OCI-LY3 (cell line): ENCODE results near the gene VWA3A.
A peak's percentile ranks its signal among the peaks of the same experiment; 100 is the strongest.

Experiments used
- H2AFZ ChIP-seq: fragments of 200-600, 300-600 bp; shearing (Covaris generic); 2 replicates; pipeline ENCODE4 v1.6.0; 2014; ENCODE audit warnings: antibody characterized with exemption, low read depth, low read length
- H3K27ac ChIP-seq: fragments of 200-600, 300-600 bp; sonication (generic); 2 replicates; pipeline ENCODE4 v1.5.1; 2014; ENCODE audit warnings: mild to moderate bottlenecking, low read length, moderate library complexity, mixed read lengths
- H3K27me3 ChIP-seq: fragments of 200-600, 300-600 bp; sonication (generic); 2 replicates; pipeline ENCODE4 v1.6.1; 2014; ENCODE audit warnings: low read depth, low read length, mixed read lengths
- H3K36me3 ChIP-seq: fragments of 200-600, 300-600 bp; sonication (generic); replicated peaks from 2 replicates; pipeline ENCODE3; 2014; ENCODE audit warnings: low read depth, low read length, mixed read lengths
- H3K4me1 ChIP-seq: fragments of 300-600, 200-600 bp; sonication (generic); 2 replicates; pipeline ENCODE4 v1.6.1; 2014; ENCODE audit warnings: low read length, mixed read lengths
- H3K4me2 ChIP-seq: fragments of 200-600, 300-600 bp; sonication (generic); 2 replicates; pipeline ENCODE4 v1.6.1; 2014; ENCODE audit warnings: low read length, mixed read lengths
- H3K4me3 ChIP-seq: fragments of 300-600, 200-600 bp; sonication (generic); 2 replicates; pipeline ENCODE4 v1.5.1; 2014; ENCODE audit warnings: antibody characterized with exemption, mild to moderate bottlenecking, low read length, moderate library complexity
- H3K79me2 ChIP-seq: fragments of 300-600, 200-600 bp; shearing (Covaris generic); 2 replicates; pipeline ENCODE4 v1.6.1; 2014; ENCODE audit warnings: mild to moderate bottlenecking, low read length, mixed read lengths
- H3K9ac ChIP-seq: fragments of 300-600, 200-600 bp; shearing (Covaris generic); 2 replicates; pipeline ENCODE4 v1.6.0; 2014; ENCODE audit warnings: mild to moderate bottlenecking, low read length, moderate library complexity
- H3K9me3 ChIP-seq: fragments of 200-600, 300-600 bp; shearing (Covaris generic); 2 replicates; pipeline ENCODE4 v1.6.1; 2014; ENCODE audit warnings: low read length, mixed read lengths; ENCODE audit not compliant: insufficient read depth
- H4K20me1 ChIP-seq: fragments of 200-600, 300-600 bp; sonication (generic); 2 replicates; pipeline ENCODE4 v1.6.1; 2016; ENCODE audit warnings: low read length, mixed read lengths; ENCODE audit not compliant: insufficient read depth
- CTCF ChIP-seq: fragments of 200-600, 300-600 bp; sonication (generic); IDR thresholded peaks from 2 replicates; pipeline ENCODE4 v1.5.1; 2014; ENCODE audit warnings: antibody characterized with exemption, low read length, low read depth
- EZH2phosphoT487 ChIP-seq: fragments of 200-600 bp; shearing (Covaris generic); IDR thresholded peaks from 2 replicates; pipeline ENCODE4 v1.6.1; 2018; ENCODE audit warnings: antibody characterized with exemption, mixed run types, low read depth

The VWA3A gene

GRCh38 chr16:22183901-22184614, 91.7 kb downstream of the VWA3A start:
- TF ChIP-seq CTCF (peak; percentile 66), EZH2phosphoT487 (no peak)
- no peaks in the 10 kb centered on the region for H3K79me2 ChIP-seq
- peaks cover 39% of the 10 kb centered on the region for H3K4me1 ChIP-seq
- H4K20me1 ChIP-seq = no peaks in the 10 kb centered on the region
- no peaks in the 10 kb centered on the region for H3K9me3 ChIP-seq
- peak overlapping the region; percentile 60; the same call in 1 of the 2 replicates for H3K9ac ChIP-seq
- peak overlapping the region; percentile 55 for H3K27ac ChIP-seq
- no peaks in the 10 kb centered on the region for H3K36me3 ChIP-seq
- H3K4me3 ChIP-seq = peak overlapping the region; percentile 82
- H3K27me3 ChIP-seq = no peaks in the 10 kb centered on the region
- H2AFZ ChIP-seq = no peak overlapping the region; the same call in 1 of the 2 replicates
- H3K4me2 ChIP-seq = peak overlapping the region; percentile 75

GRCh38 chr16:22184615-22184968, 92.3 kb downstream of the VWA3A start:
- Histone ChIP-seq H3K4me2 (peak overlapping the region; percentile 75), H3K36me3 (no peaks in the 10 kb centered on the region), H2AFZ (no peak overlapping the region)

GRCh38 chr16:22186517-22186916, 94.2 kb downstream of the VWA3A start:
- Histone ChIP-seq H3K4me2 (no peak overlapping the region), H3K27ac (no peak overlapping the region), H3K36me3 (no peaks in the 10 kb centered on the region), H2AFZ (no peak overlapping the region), H3K79me2 (no peaks in the 10 kb centered on the region), H4K20me1 (no peaks in the 10 kb centered on the region), H3K27me3 (no peaks in the 10 kb centered on the region), H3K4me3 (no peak overlapping the region), H3K9me3 (no peaks in the 10 kb centered on the region), H3K9ac (no peak overlapping the region), H3K4me1 (peaks cover 46% of the 10 kb centered on the region)
- TF ChIP-seq CTCF (peak; percentile 47), EZH2phosphoT487 (no peak)

More at GRCh38 chr16:22184615-22184968, 92.3 kb downstream of the VWA3A start:
- H3K27ac ChIP-seq = peak overlapping the region; percentile 55
- H4K20me1 ChIP-seq = no peaks in the 10 kb centered on the region
- no peaks in the 10 kb centered on the region for H3K79me2 ChIP-seq
- peak overlapping the region; percentile 62 for H3K9ac ChIP-seq
- peaks cover 45% of the 10 kb centered on the region for H3K4me1 ChIP-seq
- H3K27me3 ChIP-seq = no peaks in the 10 kb centered on the region
- TF ChIP-seq EZH2phosphoT487 (no peak), CTCF (no peak)
- H3K4me3 ChIP-seq = peak overlapping the region; percentile 82
- no peaks in the 10 kb centered on the region for H3K9me3 ChIP-seq

- Histone ChIP-seq H3K4me3 (peak overlapping the region; percentile 86), H3K9me3 (no peaks in the 10 kb centered on the region), H3K4me1 (peaks cover 61% of the 10 kb centered on the region), H3K36me3 (peaks cover 4% of the 10 kb centered on the region), H4K20me1 (no peaks in the 10 kb centered on the region), H3K27ac (peak overlapping the region; percentile 4; the same call in 1 of the 2 replicates), H3K79me2 (no peaks in the 10 kb centered on the region), H3K9ac (peak overlapping the region; percentile 5; the same call in 1 of the 2 replicates), H3K4me2 (peak overlapping the region; percentile 90), H2AFZ (peak overlapping the region; percentile 68; the same call in 1 of the 2 replicates), H3K27me3 (no peaks in the 10 kb centered on the region)
- TF ChIP-seq CTCF = no peak
- TF ChIP-seq EZH2phosphoT487 = no peak
These were observed 95.9 kb downstream of the VWA3A start for GRCh38 chr16:22188267-22188594.
